NK-92 treated with Interleukin-12 subunit alpha and Interleukin-12 subunit beta, amount 100 ng/mL, for 24 hours (cell line): ENCODE results near the gene ITPR3.

Source experiments
- DNase-seq: peaks from one replicate; lab custom pipeline; 2025; lab: John Stamatoyannopoulos, UW

ITPR3 gene

GRCh38 chr6:33719326-33719987, 98.3 kb downstream of the ITPR3 start:
- no peak for DNase-seq

GRCh38 chr6:33720998-33721397, 99.9 kb downstream of the ITPR3 start:
- no peak for DNase-seq

GRCh38 chr6:33721508-33721907, 100.4 kb downstream of the ITPR3 start:
- DNase-seq, result no peak

GRCh38 chr6:33722103-33722623, 101.0 kb downstream of the ITPR3 start:
- no peak for DNase-seq

GRCh38 chr6:33723371-33724085, 102.4 kb downstream of the ITPR3 start:
- no peak for DNase-seq

- no peak for DNase-seq
These were observed 103.2 kb downstream of the ITPR3 start for GRCh38 chr6:33724102-33725023.

GRCh38 chr6:33725222-33725621, 104.1 kb downstream of the ITPR3 start:
- DNase-seq, result no peak

- no peak for DNase-seq
These were observed 105.0 kb downstream of the ITPR3 start for GRCh38 chr6:33725891-33726673.

GRCh38 chr6:33726696-33727095, 105.6 kb downstream of the ITPR3 start:
- DNase-seq, result no peak

- DNase-seq, result no peak
These were observed 106.0 kb downstream of the ITPR3 start for GRCh38 chr6:33727126-33727525.

- DNase-seq, result no peak
These were observed 106.8 kb downstream of the ITPR3 start for GRCh38 chr6:33727932-33728331.

GRCh38 chr6:33728438-33728837, 107.3 kb downstream of the ITPR3 start:
- no peak for DNase-seq

- DNase-seq, result no peak
These were observed 107.9 kb downstream of the ITPR3 start for GRCh38 chr6:33729059-33729458.

GRCh38 chr6:33730611-33731010, 109.5 kb downstream of the ITPR3 start:
- DNase-seq, result no peak

GRCh38 chr6:33731035-33731434, 109.9 kb downstream of the ITPR3 start:
- DNase-seq, result no peak

GRCh38 chr6:33731751-33732282, 110.7 kb downstream of the ITPR3 start:
- no peak for DNase-seq

GRCh38 chr6:33732385-33732784, 111.3 kb downstream of the ITPR3 start:
- no peak for DNase-seq

GRCh38 chr6:33732817-33733708, 111.9 kb downstream of the ITPR3 start:
- no peak for DNase-seq

GRCh38 chr6:33733709-33734007, 112.5 kb downstream of the ITPR3 start:
- no peak for DNase-seq

- no peak for DNase-seq
These were observed 114.1 kb downstream of the ITPR3 start for GRCh38 chr6:33735216-33735615.
